CD4-positive, alpha-beta T cell treated with Interleukin-2 at 100 ng/mL for 4 hours (primary cell): ENCODE data around the gene ZNF266.
A peak's percentile ranks its signal among the peaks of the same experiment; 100 is the strongest.

Experiments used
- DNase-seq: peaks from one replicate; pipeline ENCODE4 v3.0.0-alpha.2; 2020; ENCODE audit warnings: low spot score

The ZNF266 gene

GRCh38 chr19:9435279-9436268, at the start of gene ZNF266:
Gene ZNF266, minus strand, starts transcription at chr19:9435573. Its CDS starts 15,484 bp downstream, at chr19:9420089.
- DNase-seq = peak; percentile 93

GRCh38 chr19:9485140-9485539, 49.8 kb upstream of the ZNF266 start:
- no peak for DNase-seq

GRCh38 chr19:9474975-9475374, 39.6 kb upstream of the ZNF266 start:
- no peak for DNase-seq

- DNase-seq = no peak
Measured at GRCh38 chr19:9467161-9467560, 31.8 kb upstream of the ZNF266 start.

GRCh38 chr19:9461938-9462337, 26.6 kb upstream of the ZNF266 start:
- DNase-seq = no peak

GRCh38 chr19:9456018-9456689, 20.8 kb upstream of the ZNF266 start:
- DNase-seq = no peak

- no peak for DNase-seq
Measured at GRCh38 chr19:9453953-9454352, 18.6 kb upstream of the ZNF266 start.

- DNase-seq = no peak
Measured at GRCh38 chr19:9445037-9445436, 9.7 kb upstream of the ZNF266 start.

GRCh38 chr19:9436358-9436757, 985 bp upstream of the ZNF266 start:
- no peak for DNase-seq

- peak; percentile 26 for DNase-seq
Measured at GRCh38 chr19:9431475-9431874, 3.9 kb downstream of the ZNF266 start.

- DNase-seq = no peak
Measured at GRCh38 chr19:9430444-9430843, 4.9 kb downstream of the ZNF266 start.

- DNase-seq = no peak
Measured at GRCh38 chr19:9427941-9428340, 7.4 kb downstream of the ZNF266 start.

- DNase-seq = no peak
Measured at GRCh38 chr19:9413240-9413954, 22.0 kb downstream of the ZNF266 start.

GRCh38 chr19:9407827-9408226, 27.5 kb downstream of the ZNF266 start:
- no peak for DNase-seq

- DNase-seq = peak; percentile 14
Measured at GRCh38 chr19:9406798-9407352, 28.5 kb downstream of the ZNF266 start.

- DNase-seq = no peak
Measured at GRCh38 chr19:9381361-9381785, 54.0 kb downstream of the ZNF266 start.

- DNase-seq = no peak
Measured at GRCh38 chr19:9370738-9371619, 64.4 kb downstream of the ZNF266 start.

- DNase-seq = no peak
Measured at GRCh38 chr19:9362905-9363304, 72.5 kb downstream of the ZNF266 start, which contains the start of gene ZNF177. Gene ZNF177, plus strand, starts transcription at chr19:9363013. Its CDS starts 15,299 bp downstream, at chr19:9378312.
